Measurements from ENCODE around the gene HPCAL1.

HPCAL1 gene

DNA sequence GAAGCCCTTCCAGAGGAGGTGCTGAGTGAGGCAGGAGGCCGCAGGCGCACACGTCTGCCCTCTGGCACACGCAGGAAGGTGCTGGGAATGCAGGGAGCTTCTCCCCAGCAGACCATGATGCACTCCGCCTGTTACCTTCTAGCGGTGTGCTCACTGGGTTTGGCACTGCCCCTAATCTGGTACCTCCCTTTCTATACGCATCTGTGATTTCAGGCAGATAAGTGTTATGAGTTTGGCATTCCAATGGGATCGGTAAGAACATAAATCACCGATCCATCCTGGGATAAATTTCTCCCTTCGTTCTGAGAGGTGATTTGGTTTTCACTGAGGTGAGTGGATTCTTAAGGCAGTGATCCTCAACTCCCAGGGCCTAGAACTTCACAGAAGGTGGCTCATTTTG, 110.8 kb downstream of the HPCAL1 start:
- Histone ChIP-seq H3K36me3 (replicated peaks) (no peaks in the 10 kb centered on the region), H3K27ac (no peak overlapping the region), H3K27me3 (replicated peaks) (no peaks in the 10 kb centered on the region), H3K4me3 (ENCODE audit: low read depth, low read length) (no peak overlapping the region)
- in situ Hi-C loops (cut with HindIII; ENCODE audit: low pct_ligation_motif_present, low sequenced_read_pairs) = no loop called here
- DNase-seq = no peak
- TF ChIP-seq, protein P1, sequence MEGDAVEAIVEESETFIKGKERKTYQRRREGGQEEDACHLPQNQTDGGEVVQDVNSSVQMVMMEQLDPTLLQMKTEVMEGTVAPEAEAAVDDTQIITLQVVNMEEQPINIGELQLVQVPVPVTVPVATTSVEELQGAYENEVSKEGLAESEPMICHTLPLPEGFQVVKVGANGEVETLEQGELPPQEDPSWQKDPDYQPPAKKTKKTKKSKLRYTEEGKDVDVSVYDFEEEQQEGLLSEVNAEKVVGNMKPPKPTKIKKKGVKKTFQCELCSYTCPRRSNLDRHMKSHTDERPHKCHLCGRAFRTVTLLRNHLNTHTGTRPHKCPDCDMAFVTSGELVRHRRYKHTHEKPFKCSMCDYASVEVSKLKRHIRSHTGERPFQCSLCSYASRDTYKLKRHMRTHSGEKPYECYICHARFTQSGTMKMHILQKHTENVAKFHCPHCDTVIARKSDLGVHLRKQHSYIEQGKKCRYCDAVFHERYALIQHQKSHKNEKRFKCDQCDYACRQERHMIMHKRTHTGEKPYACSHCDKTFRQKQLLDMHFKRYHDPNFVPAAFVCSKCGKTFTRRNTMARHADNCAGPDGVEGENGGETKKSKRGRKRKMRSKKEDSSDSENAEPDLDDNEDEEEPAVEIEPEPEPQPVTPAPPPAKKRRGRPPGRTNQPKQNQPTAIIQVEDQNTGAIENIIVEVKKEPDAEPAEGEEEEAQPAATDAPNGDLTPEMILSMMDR (IDR thresholded peaks at IDR 0.05; ENCODE audit: low read depth, low read length, missing control alignments) = no peak

DNA sequence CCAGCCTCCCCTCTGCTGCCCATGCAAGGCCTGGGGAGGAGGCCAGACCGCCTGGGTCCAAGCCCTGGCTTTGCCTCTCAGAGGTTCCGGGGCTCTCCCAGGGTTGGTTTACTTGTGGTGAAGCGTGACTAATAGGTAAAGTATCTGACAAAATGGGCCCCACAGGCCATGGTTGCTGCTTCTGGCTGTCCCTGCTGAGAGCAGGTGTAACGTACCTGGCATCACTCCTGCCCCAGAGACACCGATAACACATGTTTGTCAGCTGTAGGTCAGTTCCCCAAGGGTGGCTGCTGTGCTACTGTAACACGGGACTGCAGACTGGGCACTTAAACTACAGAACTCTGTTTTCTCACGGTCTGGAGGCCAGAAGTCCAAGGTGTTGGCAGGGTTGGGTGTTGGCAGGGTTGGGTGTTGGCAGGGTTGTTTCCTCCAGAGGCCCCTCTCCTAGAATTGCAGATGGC, 111.3 kb downstream of the HPCAL1 start:
- Histone ChIP-seq H3K4me3 (ENCODE audit: low read depth, low read length) (no peak overlapping the region), H3K27ac (no peak overlapping the region), H3K27me3 (replicated peaks) (no peaks in the 10 kb centered on the region), H3K36me3 (replicated peaks) (no peaks in the 10 kb centered on the region)
- TF ChIP-seq, protein P1 (IDR thresholded peaks at IDR 0.05; ENCODE audit: low read depth, low read length, missing control alignments) = no peak
- DNase-seq = peak; percentile 25
- in situ Hi-C loops (cut with HindIII; ENCODE audit: low pct_ligation_motif_present, low sequenced_read_pairs) = no loop called here

DNA sequence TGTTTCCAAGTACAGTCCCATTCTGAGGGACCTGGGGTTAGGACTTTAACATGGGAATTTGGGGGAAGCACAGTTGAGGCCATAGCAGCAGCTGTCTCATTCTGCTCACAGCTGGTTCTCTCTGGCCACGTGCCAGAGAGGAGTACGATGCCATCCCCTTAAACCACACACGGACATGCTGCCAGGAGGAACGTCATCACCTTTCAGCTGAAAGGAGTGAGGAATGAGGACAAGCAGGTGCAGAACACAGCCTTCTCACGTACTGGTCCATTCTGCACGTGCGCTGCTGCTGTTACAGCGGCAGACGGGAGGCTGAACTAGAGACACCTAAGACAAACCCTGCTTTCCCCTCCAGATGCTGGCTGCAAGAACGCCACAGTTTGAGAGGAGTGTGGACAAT, 111.9 kb downstream of the HPCAL1 start:
- no peaks in the 10 kb centered on the region for H3K36me3 ChIP-seq (replicated peaks)
- TF ChIP-seq, protein P1 (IDR thresholded peaks at IDR 0.05; ENCODE audit: low read depth, low read length, missing control alignments) = no peak
- in situ Hi-C loops (cut with HindIII; ENCODE audit: low pct_ligation_motif_present, low sequenced_read_pairs) = no loop called here
- no peak for DNase-seq
- H3K27me3 ChIP-seq (replicated peaks) = no peaks in the 10 kb centered on the region
- H3K27ac ChIP-seq = no peak overlapping the region
- no peak overlapping the region for H3K4me3 ChIP-seq (ENCODE audit: low read depth, low read length)

DNA sequence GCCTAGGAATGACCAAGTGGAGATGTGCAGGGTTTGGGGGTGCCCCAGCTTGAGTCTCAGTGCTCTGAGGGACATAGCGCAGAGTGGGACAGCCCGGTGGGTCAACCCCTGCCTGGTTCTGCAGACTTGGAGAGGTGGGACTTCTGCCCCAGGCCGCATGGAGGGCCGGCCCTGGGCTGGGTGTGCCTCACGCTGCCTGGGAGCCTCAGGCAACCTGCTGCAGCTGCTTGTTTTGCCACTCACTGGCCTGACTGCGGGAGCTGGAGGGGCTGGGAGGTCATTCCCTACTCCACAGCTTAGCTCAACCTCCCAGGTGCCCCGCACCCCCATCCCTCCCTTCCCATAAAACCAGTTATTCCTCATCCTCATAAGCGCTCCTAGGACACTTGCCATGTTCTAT, 112.3 kb downstream of the HPCAL1 start:
- no peaks in the 10 kb centered on the region for H3K36me3 ChIP-seq (replicated peaks)
- TF ChIP-seq, protein P1 (IDR thresholded peaks at IDR 0.05; ENCODE audit: low read depth, low read length, missing control alignments) = no peak
- in situ Hi-C loops (cut with HindIII; ENCODE audit: low pct_ligation_motif_present, low sequenced_read_pairs) = no loop called here
- no peaks in the 10 kb centered on the region for H3K27me3 ChIP-seq (replicated peaks)
- no peak overlapping the region for H3K4me3 ChIP-seq (ENCODE audit: low read depth, low read length)
- no peak overlapping the region for H3K27ac ChIP-seq
- no peak for DNase-seq

DNA sequence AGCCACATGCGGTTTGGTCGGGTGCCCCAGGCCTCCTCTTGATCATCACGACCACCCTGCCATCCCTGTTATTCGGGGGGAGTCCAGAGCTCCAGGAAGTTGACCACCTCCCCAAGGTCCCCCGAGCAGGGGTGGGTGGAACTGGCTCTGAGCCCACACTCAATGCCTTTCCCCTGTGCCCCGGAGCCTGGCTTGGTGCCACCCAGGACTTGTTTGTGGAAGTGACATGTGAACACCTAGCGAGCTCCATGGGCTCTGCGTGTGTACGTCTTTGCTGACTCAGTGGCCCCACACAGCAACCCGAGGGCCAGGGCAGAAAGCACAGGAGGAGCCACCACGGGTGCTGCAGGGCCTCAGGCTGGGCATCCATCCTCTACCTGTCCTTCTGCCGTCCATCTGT, 112.9 kb downstream of the HPCAL1 start:
- Histone ChIP-seq H3K36me3 (replicated peaks) (no peaks in the 10 kb centered on the region), H3K27me3 (replicated peaks) (no peaks in the 10 kb centered on the region), H3K27ac (no peak overlapping the region), H3K4me3 (ENCODE audit: low read depth, low read length) (no peak overlapping the region)
- TF ChIP-seq, protein P1 (IDR thresholded peaks at IDR 0.05; ENCODE audit: low read depth, low read length, missing control alignments) = no peak
- DNase-seq = no peak
- in situ Hi-C loops (cut with HindIII; ENCODE audit: low pct_ligation_motif_present, low sequenced_read_pairs) = no loop called here

DNA sequence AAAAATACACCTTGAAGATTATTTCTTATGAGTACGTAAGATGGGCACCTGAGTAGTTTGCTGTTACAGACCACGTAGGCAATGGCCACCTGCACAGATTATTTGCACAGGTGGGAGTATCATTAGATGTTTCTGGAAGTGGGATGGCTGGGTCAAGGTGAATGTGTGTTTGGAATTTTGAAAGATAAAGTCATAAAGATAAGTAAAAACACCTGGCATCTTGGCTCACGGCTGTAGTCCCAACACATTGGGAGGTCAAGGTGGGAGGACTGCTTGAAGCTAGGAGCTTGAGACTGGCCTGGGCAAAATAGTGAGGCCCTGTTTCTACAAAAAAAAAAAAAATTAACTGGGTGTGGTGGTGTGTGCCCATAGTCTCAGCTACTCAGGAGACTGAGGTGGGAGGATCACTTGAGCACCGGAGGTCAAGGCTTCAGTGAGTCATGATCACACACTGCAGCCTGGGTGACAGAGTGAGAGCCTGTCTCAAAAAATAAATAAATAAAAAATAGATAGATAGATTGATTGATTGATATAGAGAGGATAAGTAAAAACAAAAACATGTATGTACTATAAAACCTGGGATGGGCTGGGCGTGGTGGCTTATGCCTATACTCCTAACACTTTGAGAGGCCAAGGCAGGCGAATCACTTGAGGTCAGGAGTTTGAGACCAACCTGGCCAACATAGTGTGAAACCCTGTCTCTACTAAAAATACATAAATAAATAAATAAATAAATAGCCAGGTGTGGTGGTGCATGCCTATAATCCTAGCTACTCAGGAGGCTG, 115.0 kb downstream of the HPCAL1 start:
- no peak for DNase-seq
- in situ Hi-C loops (cut with HindIII; ENCODE audit: low pct_ligation_motif_present, low sequenced_read_pairs) = no loop called here
- H3K27ac ChIP-seq = no peak overlapping the region
- no peak overlapping the region for H3K4me3 ChIP-seq (ENCODE audit: low read depth, low read length)
- TF ChIP-seq, protein P1 (IDR thresholded peaks at IDR 0.05; ENCODE audit: low read depth, low read length, missing control alignments) = no peak
- no peaks in the 10 kb centered on the region for H3K36me3 ChIP-seq (replicated peaks)
- H3K27me3 ChIP-seq (replicated peaks) = no peaks in the 10 kb centered on the region

Measured in brain microvascular endothelial cell (primary cell).